Glomerular visceral epithelial cell (primary cell): ENCODE data around the gene MSTO1.
"Not testable (repeated sequence)": the region's sequence is repeated elsewhere in the genome, so short reads cannot be mapped to it uniquely, and the experiment has no call there.

ENCODE experiments used
- DNase-seq: peaks from one replicate; pipeline ENCODE4 v3.0.0-alpha.2; 2016; ENCODE audit errors: extremely low spot score

Gene MSTO1

GRCh38 chr1:155613226-155613625 lies 3.2 kb downstream of the MSTO1 start:
- DNase-seq, result not testable (repeated sequence)

- DNase-seq, result no peak
Observed at GRCh38 chr1:155622191-155622590, 12.2 kb downstream of the MSTO1 start.

- no peak for DNase-seq
Observed at GRCh38 chr1:155623357-155623756, 13.3 kb downstream of the MSTO1 start.

- DNase-seq, result not testable (repeated sequence)
Observed at GRCh38 chr1:155626428-155626827, 16.4 kb downstream of the MSTO1 start.

GRCh38 chr1:155636397-155637153 lies 26.6 kb downstream of the MSTO1 start:
- no peak for DNase-seq

DNA sequence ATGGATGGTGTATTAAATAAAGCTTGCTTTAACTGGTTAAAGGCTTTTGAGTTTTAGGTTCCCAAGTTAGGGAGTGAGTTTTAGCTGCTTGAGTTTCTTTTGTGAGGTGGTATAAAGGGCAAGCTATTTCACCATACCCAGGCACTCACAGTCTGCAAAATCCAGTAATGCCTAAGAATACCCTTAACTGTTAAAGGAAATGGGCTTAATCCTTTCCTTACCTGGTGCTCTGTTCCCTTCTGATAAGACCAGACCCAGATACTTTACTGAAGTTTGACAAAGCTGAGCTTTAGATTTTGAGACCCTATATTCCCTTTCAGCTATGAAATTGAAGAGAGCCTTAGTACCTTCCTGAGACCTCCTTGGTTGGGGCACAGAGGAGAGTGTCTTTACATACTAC lies 30.3 kb downstream of the MSTO1 start:
- no peak for DNase-seq

DNA sequence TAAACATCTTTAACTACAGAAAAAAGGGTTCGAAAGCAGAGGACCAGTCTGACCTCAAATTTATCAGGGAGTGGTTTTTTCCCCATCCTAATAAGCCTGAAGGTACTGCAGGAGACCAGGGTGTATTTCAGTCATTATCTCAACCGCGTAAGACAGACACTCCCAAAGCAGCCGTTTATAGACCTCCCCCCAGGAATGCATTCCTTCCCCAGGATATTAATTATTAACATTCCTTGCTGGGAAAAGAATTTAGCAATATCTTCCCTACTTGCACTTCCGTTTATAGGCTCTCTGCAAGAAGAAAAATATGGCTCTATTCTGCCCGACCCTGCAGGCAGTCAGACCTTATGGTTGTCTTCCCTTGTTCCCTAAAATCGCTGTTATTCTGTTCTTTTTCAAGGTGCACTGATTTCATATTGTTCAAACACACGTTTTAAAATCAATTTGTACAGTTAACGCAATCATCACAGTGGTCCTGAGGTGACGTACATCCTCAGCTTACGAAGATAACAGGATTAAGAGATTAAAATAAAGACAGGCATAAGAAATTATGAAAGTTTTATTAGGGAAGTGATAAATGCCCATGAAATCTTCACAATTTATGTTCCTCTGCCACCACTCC lies 32.7 kb downstream of the MSTO1 start:
- DNase-seq, result not testable (repeated sequence)

GRCh38 chr1:155643230-155643629 lies 33.2 kb downstream of the MSTO1 start:
- no peak for DNase-seq

DNA sequence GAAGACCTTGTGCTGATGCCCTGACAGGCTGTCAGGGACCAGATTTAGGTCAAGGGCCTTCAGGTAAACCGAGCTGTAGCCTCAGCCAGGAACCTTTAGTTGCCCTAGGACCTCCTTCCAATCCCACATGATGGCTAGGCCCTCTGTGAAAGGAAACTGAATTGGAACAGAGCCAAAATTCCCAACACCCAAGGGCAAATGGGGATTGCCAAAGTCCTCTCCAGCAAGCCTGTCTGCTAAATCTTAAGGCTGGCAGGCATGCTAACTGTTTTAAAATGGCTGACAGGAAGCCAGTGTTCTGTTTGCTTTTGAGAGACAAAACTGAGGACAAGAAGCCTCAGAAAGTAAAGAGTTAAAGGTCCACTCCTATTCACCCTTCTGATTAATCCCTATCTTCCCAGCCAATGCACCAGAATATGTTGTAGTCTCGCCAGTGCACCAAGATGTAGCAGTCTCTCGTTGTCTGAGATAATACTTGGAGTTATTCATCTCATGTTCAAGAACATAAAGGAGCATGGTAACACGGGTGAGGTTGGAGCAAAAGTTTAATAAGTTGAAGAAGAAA lies 35.1 kb downstream of the MSTO1 start:
- no peak for DNase-seq

GRCh38 chr1:155645648-155646047 lies 35.6 kb downstream of the MSTO1 start:
- no peak for DNase-seq

DNA sequence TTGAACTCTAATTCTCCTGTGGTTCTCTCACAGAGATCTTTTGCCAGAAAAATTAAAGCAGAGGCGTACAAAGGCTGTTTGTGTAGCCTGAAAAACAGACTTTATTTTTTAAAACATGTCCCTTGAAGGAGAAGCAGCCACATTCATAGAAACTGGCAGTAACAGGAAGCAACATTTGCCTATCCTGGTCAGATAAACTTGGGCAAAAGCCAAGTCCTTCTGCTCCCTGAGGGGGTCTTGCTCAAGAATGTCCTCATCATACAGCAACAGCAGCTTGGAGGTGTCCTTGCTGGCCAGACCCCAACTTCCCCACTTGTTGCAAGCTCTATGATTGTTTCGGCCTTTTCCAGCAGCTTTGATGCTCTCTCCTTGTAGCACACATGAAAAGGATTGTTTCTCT lies 36.3 kb downstream of the MSTO1 start:
- DNase-seq, result no peak

GRCh38 chr1:155648207-155649147 lies 38.5 kb downstream of the MSTO1 start:
- peak; percentile 86 for DNase-seq

GRCh38 chr1:155649676-155650075 lies 39.7 kb downstream of the MSTO1 start:
- DNase-seq, result no peak

DNA sequence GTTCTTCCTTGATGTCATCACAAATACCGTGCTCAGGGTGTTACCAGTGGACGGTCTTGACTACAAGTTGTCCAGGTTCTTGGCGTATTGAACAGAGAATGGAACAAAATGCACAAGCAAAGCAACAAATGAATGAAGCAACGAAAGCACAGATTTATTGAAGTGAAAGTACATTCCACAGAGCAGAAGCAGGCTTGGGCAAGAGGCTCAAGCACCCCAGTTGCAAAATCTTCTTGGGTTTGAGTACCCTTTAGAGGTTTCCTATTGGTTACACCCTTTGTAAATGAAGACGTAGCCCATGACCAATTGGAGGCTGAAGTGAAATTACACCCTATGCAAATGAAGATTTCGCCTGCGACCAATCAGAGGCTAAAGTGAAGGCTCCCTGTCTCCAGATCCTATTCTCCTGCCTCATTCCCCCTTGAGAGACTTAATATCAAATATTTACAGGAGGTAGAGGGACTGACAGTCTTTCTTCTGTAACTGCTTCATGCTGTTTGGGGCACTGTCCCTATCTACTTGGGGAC lies 40.3 kb downstream of the MSTO1 start:
- DNase-seq, result no peak

GRCh38 chr1:155651861-155652661 lies 42.0 kb downstream of the MSTO1 start:
- DNase-seq, result peak; percentile 15

GRCh38 chr1:155652951-155653350 lies 42.9 kb downstream of the MSTO1 start:
- no peak for DNase-seq

- no peak for DNase-seq
Observed at GRCh38 chr1:155657463-155657862, 47.4 kb downstream of the MSTO1 start.

GRCh38 chr1:155661239-155661638 lies 51.2 kb downstream of the MSTO1 start:
- not testable (repeated sequence) for DNase-seq
